GM18870 (cell line): Measurements from ENCODE around the gene DNAJC16.

Experiments
- ATAC-seq: cut with Tn5 transposase; IDR thresholded peaks from one replicate; pipeline ENCODE4 v1.9.1; 2021; ENCODE audit warnings: moderate library complexity; ENCODE audit not compliant: unreplicated experiment

DNAJC16 gene

GRCh38 chr1:15618655-15619525 lies 92.2 kb downstream of the DNAJC16 start:
- ATAC-seq = no peak

- ATAC-seq = no peak
Measured at GRCh38 chr1:15620155-15620545, 93.5 kb downstream of the DNAJC16 start.

GRCh38 chr1:15620902-15621682 lies 94.4 kb downstream of the DNAJC16 start:
- no peak for ATAC-seq

GRCh38 chr1:15621975-15622374 lies 95.3 kb downstream of the DNAJC16 start:
- no peak for ATAC-seq

GRCh38 chr1:15622712-15623373 lies 96.2 kb downstream of the DNAJC16 start:
- no peak for ATAC-seq

GRCh38 chr1:15623435-15623834 lies 96.8 kb downstream of the DNAJC16 start:
- no peak for ATAC-seq

- no peak for ATAC-seq
Measured at GRCh38 chr1:15624133-15624714, 97.6 kb downstream of the DNAJC16 start.

GRCh38 chr1:15625056-15625917 lies 98.6 kb downstream of the DNAJC16 start:
- no peak for ATAC-seq
